HEK293T (cell line): ENCODE results near the gene STPG1.

Source experiments
- CTCF ChIA-PET: fragments of 350-600 bp; formaldehyde crosslinking; extraction: SDS; loops from one replicate; lab custom pipeline; 2021; ENCODE audit warnings: antibody characterized with exemption, inconsistent platforms; lab: Yijun Ruan, JAX
- POLR2A ChIA-PET: fragments of 350-600 bp; formaldehyde crosslinking; extraction: SDS; loops from one replicate; lab custom pipeline; 2020; ENCODE audit warnings: antibody characterized with exemption, inconsistent platforms; lab: Yijun Ruan, JAX
- DNase-seq: peaks from one replicate; pipeline ENCODE4 v3.0.0; 2012; ENCODE audit warnings: mixed read lengths; ENCODE audit errors: extremely low spot score
- ARNT ChIP-seq: fragments of 450-650 bp; IDR thresholded peaks from 2 replicates; pipeline ENCODE4 v1.6.1; 2017; ENCODE audit warnings: mild to moderate bottlenecking
- BHLHE40 ChIP-seq: fragments of 450-650 bp; IDR thresholded peaks from 2 replicates; pipeline ENCODE4 v1.6.1; 2016; ENCODE audit warnings: mild to moderate bottlenecking, moderate library complexity, borderline replicate concordance
- CTBP1 ChIP-seq: fragments of 450-650 bp; IDR thresholded peaks from 2 replicates; pipeline ENCODE4 v1.6.1; 2016; ENCODE audit warnings: borderline replicate concordance
- ELF4 ChIP-seq: fragments of 450-650 bp; IDR thresholded peaks from 2 replicates; pipeline ENCODE4 v1.6.1; 2017; ENCODE audit warnings: antibody characterized with exemption
- FOXA1 ChIP-seq: fragments of 450-650 bp; IDR thresholded peaks from 2 replicates; pipeline ENCODE4 v1.6.1; 2016; ENCODE audit warnings: mild to moderate bottlenecking
- FOXK2 ChIP-seq: fragments of 450-650 bp; IDR thresholded peaks from 2 replicates; pipeline ENCODE4 v1.6.1; 2016; ENCODE audit warnings: mild to moderate bottlenecking
- FOXM1 ChIP-seq: fragments of 450-650 bp; IDR thresholded peaks from 2 replicates; pipeline ENCODE4 v1.6.1; 2017; ENCODE audit warnings: mild to moderate bottlenecking, borderline replicate concordance
- HDGF ChIP-seq: fragments of 450-650 bp; IDR thresholded peaks from 2 replicates; pipeline ENCODE4 v1.6.1; 2017; ENCODE audit warnings: antibody characterized with exemption, borderline replicate concordance
- L3MBTL2 ChIP-seq: fragments of 450-650 bp; conservative IDR thresholded peaks from 2 replicates; pipeline ENCODE4 v1.6.1; 2016; ENCODE audit warnings: mild to moderate bottlenecking
- LEF1 ChIP-seq: fragments of 450-650 bp; IDR thresholded peaks from 2 replicates; pipeline ENCODE4 v1.6.1; 2017; ENCODE audit warnings: mild to moderate bottlenecking, borderline replicate concordance
- NFRKB ChIP-seq: fragments of 450-650 bp; IDR thresholded peaks from 2 replicates; pipeline ENCODE4 v1.6.1; 2016; ENCODE audit warnings: mild to moderate bottlenecking, moderate library complexity
- SP1 ChIP-seq: fragments of 450-650 bp; IDR thresholded peaks from 2 replicates; pipeline ENCODE4 v1.6.1; 2017
- SUZ12 ChIP-seq: fragments of 450-650 bp; IDR thresholded peaks from 2 replicates; pipeline ENCODE4 v1.6.1; 2016; ENCODE audit warnings: mild to moderate bottlenecking
- TARDBP ChIP-seq: fragments of 450-650 bp; IDR thresholded peaks from 2 replicates; pipeline ENCODE4 v1.6.1; 2016
- ZNF384 ChIP-seq: fragments of 450-650 bp; IDR thresholded peaks from 2 replicates; pipeline ENCODE4 v1.6.1; 2016
- TF ChIP-seq, protein P1 (sequence below): fragments of 450-650 bp; IDR thresholded peaks from 2 replicates; pipeline ENCODE4 v1.6.1; 2016

STPG1 gene

DNA sequence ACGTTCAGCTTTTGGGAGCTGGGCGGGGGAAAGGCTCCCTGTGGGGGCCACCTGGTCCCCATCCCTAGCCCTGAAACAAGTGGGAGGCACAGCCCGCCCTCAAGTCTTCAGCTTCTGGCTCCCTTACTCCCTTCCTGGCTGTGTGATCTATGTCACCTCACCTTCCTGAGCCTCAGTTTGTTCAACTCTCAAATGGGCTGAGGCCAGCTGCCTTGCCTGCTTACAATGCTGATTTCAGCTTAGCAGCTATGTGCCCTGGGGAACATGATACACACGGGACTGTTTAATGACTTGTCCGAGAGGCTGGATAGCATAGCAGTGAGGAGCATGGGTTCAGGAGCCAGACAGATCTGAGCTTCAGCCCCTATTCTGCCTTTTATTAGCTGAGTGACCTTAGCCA lies 75.1 kb downstream of the STPG1 start:
- no peak for DNase-seq
- ChIA-PET CTCF (interaction anchor here (0.6 kb wide), 1 partner anchor 21 kb away, joined by 3 read pairs; no protein-coding TSS in a partner anchor), POLR2A (no interaction called here)
- TF ChIP-seq CTBP1: no peak
- TF ChIP-seq LEF1: no peak
- no peak for TF ChIP-seq ELF4
- TF ChIP-seq L3MBTL2: no peak
- no peak for TF ChIP-seq FOXM1
- no peak for TF ChIP-seq ARNT
- no peak for TF ChIP-seq ZNF384
- TF ChIP-seq FOXK2: no peak
- no peak for TF ChIP-seq TARDBP
- TF ChIP-seq BHLHE40: no peak
- TF ChIP-seq SUZ12: no peak
- TF ChIP-seq, protein P1, sequence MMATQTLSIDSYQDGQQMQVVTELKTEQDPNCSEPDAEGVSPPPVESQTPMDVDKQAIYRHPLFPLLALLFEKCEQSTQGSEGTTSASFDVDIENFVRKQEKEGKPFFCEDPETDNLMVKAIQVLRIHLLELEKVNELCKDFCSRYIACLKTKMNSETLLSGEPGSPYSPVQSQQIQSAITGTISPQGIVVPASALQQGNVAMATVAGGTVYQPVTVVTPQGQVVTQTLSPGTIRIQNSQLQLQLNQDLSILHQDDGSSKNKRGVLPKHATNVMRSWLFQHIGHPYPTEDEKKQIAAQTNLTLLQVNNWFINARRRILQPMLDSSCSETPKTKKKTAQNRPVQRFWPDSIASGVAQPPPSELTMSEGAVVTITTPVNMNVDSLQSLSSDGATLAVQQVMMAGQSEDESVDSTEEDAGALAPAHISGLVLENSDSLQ: no peak
- no peak for TF ChIP-seq SP1

DNA sequence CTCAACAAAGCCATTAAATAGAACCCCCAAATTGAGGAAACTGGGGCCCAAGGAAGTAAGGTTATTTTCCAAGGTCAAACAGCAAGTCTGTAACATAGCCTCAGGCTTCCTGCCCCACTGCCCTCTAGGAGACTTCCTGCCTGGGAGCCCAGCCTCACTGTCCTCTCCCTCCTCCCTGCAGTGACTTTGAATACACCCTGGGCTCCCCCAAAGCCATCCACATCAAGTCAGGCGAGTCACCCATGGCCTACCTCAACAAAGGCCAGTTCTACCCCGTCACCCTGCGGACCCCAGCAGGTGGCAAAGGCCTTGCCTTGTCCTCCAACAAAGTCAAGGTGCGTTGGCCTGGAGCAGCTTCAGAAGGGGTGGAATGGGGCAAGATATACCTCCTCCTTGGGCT lies 76.1 kb downstream of the STPG1 start:
- TF ChIP-seq, protein P1: no peak
- no peak for TF ChIP-seq FOXK2
- no peak for TF ChIP-seq SUZ12
- no peak for TF ChIP-seq TARDBP
- TF ChIP-seq L3MBTL2: no peak
- no peak for TF ChIP-seq CTBP1
- TF ChIP-seq HDGF: no peak
- DNase-seq: no peak
- ChIA-PET POLR2A (no interaction called here), CTCF (no interaction called here)

DNA sequence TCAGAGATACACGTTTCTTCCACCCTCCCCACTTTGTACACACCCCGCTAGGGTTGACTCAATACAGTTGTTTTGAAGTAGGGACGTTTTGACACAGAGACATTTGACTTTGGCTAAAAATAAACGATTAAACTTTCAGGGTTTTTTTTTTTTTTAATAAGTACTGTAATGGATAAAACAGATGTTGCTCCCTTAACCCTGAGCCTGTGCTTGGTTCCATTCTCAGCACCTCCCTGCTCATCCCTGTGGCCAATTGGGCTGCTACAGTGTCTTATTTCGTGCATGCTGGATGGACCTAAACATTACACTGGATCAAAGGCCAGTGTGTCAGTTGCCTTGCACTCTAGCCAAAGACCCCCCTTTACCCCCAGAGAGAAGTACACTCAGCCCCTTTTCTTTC lies 77.5 kb downstream of the STPG1 start:
- TF ChIP-seq HDGF (no peak), L3MBTL2 (no peak), NFRKB (no peak), CTBP1 (no peak)
- TF ChIP-seq, protein P1: no peak
- ChIA-PET CTCF (no interaction called here), POLR2A (no interaction called here)
- no peak for DNase-seq

DNA sequence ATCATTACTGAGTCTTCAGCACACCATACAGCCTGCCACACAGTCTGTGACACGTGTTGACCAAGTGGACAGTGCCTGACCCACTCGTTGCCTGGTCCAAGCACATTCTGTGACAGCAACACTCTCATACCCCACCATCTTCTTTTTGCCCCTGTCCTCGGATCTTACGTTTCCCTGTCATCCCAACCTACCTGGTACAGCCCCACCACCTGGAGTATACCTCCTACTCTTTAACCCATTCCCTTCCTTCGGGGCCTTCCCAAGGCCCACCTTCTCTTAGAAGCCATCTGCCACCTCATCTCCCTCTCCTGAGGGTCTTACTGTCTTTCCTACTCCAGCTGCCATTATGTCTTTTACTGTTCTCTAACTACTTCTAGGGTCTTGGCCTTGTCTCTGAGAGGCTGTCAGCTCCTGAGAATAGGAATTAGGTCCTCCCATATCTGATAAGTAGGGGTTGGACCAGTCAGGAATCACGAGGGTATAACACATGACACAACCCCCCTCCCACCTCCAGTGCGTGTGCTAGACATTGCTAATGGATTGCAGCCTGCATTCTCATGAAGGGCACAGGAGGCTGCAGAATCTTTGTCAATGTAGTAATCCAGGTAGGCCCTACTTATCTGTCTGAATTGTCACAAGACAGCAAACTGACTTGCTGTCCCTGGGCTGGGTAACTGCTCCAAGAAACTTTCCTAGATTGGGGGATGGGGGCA lies 81.5 kb downstream of the STPG1 start:
- ChIA-PET CTCF (no interaction called here), POLR2A (interaction anchor here (2.8 kb wide), 1 partner anchor 11 kb away, joined by 11 read pairs; no protein-coding TSS in a partner anchor)
- TF ChIP-seq LEF1: no peak
- no peak for TF ChIP-seq ZNF384
- TF ChIP-seq, protein P1: no peak
- TF ChIP-seq NFRKB: no peak
- no peak for TF ChIP-seq HDGF
- TF ChIP-seq FOXK2: no peak
- no peak for TF ChIP-seq ARNT
- no peak for TF ChIP-seq CTBP1
- no peak for TF ChIP-seq BHLHE40
- TF ChIP-seq TARDBP: no peak
- TF ChIP-seq SUZ12: no peak
- no peak for TF ChIP-seq FOXA1
- no peak for TF ChIP-seq ELF4
- TF ChIP-seq FOXM1: no peak
- TF ChIP-seq SP1: no peak
- TF ChIP-seq L3MBTL2: no peak
- no peak for DNase-seq

DNA sequence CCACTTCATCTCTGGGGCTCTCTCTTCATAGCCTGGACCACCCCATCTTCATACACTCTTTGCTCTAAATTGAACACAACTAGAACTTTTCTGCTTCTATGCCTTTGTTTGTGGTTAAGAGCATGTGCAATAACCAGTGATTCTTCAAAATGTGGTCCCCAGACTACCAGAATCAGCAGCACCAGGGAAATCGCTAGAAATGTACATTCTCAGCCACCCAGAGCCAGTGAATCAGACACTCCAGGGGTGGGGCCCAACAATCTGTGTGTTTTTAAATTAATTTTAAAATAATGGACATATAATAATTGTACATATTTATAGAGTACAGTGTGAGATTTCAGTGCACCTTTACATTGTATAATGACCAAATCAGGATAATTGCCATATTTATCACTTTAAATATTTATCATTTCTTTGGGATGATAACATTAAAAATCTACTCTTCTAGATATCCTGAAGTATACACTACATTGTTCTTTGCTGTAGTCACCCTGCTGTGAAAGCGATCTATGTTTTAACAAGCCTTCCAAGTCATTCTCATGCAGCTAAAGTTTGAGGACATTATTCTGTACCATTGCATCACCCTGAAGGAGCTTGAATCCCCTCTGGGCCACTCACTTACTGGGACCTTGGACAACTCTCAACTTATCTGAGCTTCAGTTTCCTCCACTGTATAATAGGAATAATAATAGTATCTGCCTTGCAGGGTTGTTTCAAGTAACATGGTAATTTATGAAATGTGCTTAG lies 83.6 kb downstream of the STPG1 start:
- TF ChIP-seq CTBP1: no peak
- TF ChIP-seq FOXA1: no peak
- no peak for TF ChIP-seq ZNF384
- TF ChIP-seq LEF1: no peak
- no peak for TF ChIP-seq SP1
- no peak for TF ChIP-seq SUZ12
- TF ChIP-seq FOXM1: no peak
- TF ChIP-seq BHLHE40: no peak
- TF ChIP-seq ELF4: no peak
- no peak for TF ChIP-seq TARDBP
- no peak for TF ChIP-seq HDGF
- ChIA-PET CTCF (interaction anchor here (0.8 kb wide), 2 partner anchors 8 to 85 kb away, joined by 3 read pairs; partner anchors contain the start of gene NIPAL3), POLR2A (interaction anchor here (2.8 kb wide), 1 partner anchor 8 kb away, joined by 11 read pairs; no protein-coding TSS in a partner anchor)
- DNase-seq: no peak

DNA sequence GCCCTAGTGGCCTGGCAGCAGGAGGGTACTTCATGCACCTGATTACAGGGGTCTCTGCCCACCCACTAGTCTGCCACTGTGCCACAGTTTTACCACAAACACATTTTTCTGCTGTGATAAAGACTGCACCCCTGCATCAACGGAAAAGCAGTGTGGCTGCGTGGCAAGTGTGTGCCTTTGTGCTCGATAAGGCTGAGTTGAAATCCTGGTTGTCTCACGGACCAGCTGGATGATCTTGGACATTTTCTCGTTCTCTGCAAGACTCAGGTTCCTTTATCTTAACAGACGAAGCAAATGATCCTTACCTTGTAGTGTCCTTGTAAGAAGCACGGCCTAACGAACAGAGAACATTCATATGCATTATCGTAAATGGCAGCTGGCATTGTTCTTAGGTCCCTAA lies 84.3 kb downstream of the STPG1 start:
- ChIA-PET POLR2A (interaction anchor here (2.8 kb wide), 1 partner anchor 8 kb away, joined by 11 read pairs; no protein-coding TSS in a partner anchor), CTCF (no interaction called here)
- no peak for DNase-seq
- TF ChIP-seq TARDBP (no peak), SUZ12 (no peak), FOXA1 (no peak), FOXM1 (no peak), HDGF (no peak), ARNT (no peak), LEF1 (no peak), NFRKB (no peak), SP1 (no peak), ZNF384 (no peak), CTBP1 (no peak), FOXK2 (no peak), ELF4 (no peak), BHLHE40 (no peak), L3MBTL2 (no peak)
- TF ChIP-seq, protein P1: no peak
